Panc1 (cell line): ENCODE results near the gene TSR3. TPM values are rescaled to one million over a fixed set of nuclear protein-coding genes. Genes with fewer than 3 reads are reported as not detected.
A peak's percentile ranks its signal among the peaks of the same experiment; 100 is the strongest.

Experiments
- ATAC-seq: fragments of 200-7000 bp; cut with Tn5 transposase; 2 replicates; pipeline ENCODE4 v1.9.1; 2020; ENCODE audit warnings: mild to moderate bottlenecking, moderate library complexity
- BruUV-seq: library from RNA; stranded (reverse); fragments of 400-500 nt; replicated peaks from 2 replicates; lab custom pipeline; 2021; lab: Mats Ljungman, UMichigan
- CTCF ChIA-PET: fragments of 300-600 bp; sonication (Branson Sonifier 250); formaldehyde crosslinking; loops from one replicate; lab custom pipeline; 2022; ENCODE audit warnings: antibody characterized with exemption; lab: Charles Lee
- POLR2A ChIA-PET: fragments of 300-600 bp; sonication (Branson Sonifier 250); formaldehyde crosslinking; loops from one replicate; lab custom pipeline; 2022; ENCODE audit warnings: antibody characterized with exemption; lab: Charles Lee
- DNase-seq: peaks from one replicate; pipeline ENCODE4 v3.0.0-alpha.2; 2010; ENCODE audit warnings: low read depth, low spot score
- H3K27ac ChIP-seq: 2 replicates; pipeline ENCODE4 v1.5.1; 2011; ENCODE audit warnings: mild to moderate bottlenecking, low read length, inconsistent platforms
- H3K27me3 ChIP-seq: fragments of 200-500 bp; sonication (Bioruptor generic); 2 replicates; pipeline ENCODE4 v1.6.0; 2014; ENCODE audit warnings: low read length, inconsistent platforms; ENCODE audit not compliant: control insufficient read depth, insufficient read depth
- H3K36me3 ChIP-seq: fragments of 200-500 bp; sonication (Bioruptor generic); 2 replicates; pipeline ENCODE4 v1.5.1; 2014; ENCODE audit warnings: inconsistent platforms, mild to moderate bottlenecking, low read length, moderate library complexity; ENCODE audit not compliant: control insufficient read depth, insufficient read depth
- H3K4me1 ChIP-seq: 2 replicates; pipeline ENCODE4 v1.5.1; 2011; ENCODE audit warnings: inconsistent platforms, mild to moderate bottlenecking, low read length, moderate library complexity; ENCODE audit not compliant: control insufficient read depth, insufficient read depth
- H3K4me3 ChIP-seq, 2 experiments: 2 replicates each; pipeline ENCODE4 v1.5.1; 2011 to 2012; ENCODE audit warnings: low read depth in 2 of 2, low read length in 2 of 2, mild to moderate bottlenecking in 2 of 2, inconsistent platforms in 1 of 2, moderate library complexity in 1 of 2
- H3K9me3 ChIP-seq: fragments of 200-500 bp; sonication (Bioruptor generic); 2 replicates; pipeline ENCODE4 v1.5.1; 2014; ENCODE audit warnings: low read depth, mild to moderate bottlenecking, inconsistent platforms, low read length, moderate library complexity; ENCODE audit not compliant: control insufficient read depth, insufficient read depth
- CTCF ChIP-seq: fragments of 450-650 bp; IDR thresholded peaks from 2 replicates; pipeline ENCODE4 v1.5.1; 2017; ENCODE audit warnings: mild to moderate bottlenecking
- POLR2AphosphoS5 ChIP-seq: IDR thresholded peaks from 2 replicates; pipeline ENCODE4 v1.6.1; 2012; ENCODE audit warnings: mild to moderate bottlenecking, low read depth, low read length, moderate library complexity
- REST ChIP-seq, 2 experiments: IDR thresholded peaks; 2 replicates each; pipeline ENCODE4 v1.6.1; 2011 to 2012; ENCODE audit warnings: low read depth in 2 of 2, control low read depth in 1 of 2, low read length in 1 of 2, mild to moderate bottlenecking in 1 of 2, moderate library complexity in 1 of 2; ENCODE audit not compliant: insufficient read depth in 1 of 2
- SIN3A ChIP-seq: IDR thresholded peaks from 2 replicates; pipeline ENCODE4 v1.6.1; 2012; ENCODE audit warnings: low read depth, mild to moderate bottlenecking, low read length, moderate library complexity, borderline replicate concordance; ENCODE audit not compliant: insufficient read depth
- in situ Hi-C: cut with HindIII; loops from 2 replicates; pipeline ENCODE4 v1.10.0; 2016; ENCODE audit warnings: low sequenced_read_pairs, low pct_unique_long_range_greater_than_20kb
- intact Hi-C: fragments of 100-400 bp; cut with micrococcal nuclease; formaldehyde crosslinking; loops from one replicate; pipeline ENCODE4 v1.10.0; 2022; ENCODE audit not compliant: unreplicated experiment
- total RNA-seq: library from RNA; stranded (reverse); gene quantifications from one replicate; pipeline ENCODE4 v1.2.1, GENCODE V29; 2021; ENCODE audit not compliant: unreplicated experiment

The TSR3 gene
- total RNA-seq, 1 experiment from 2014 or later, result 89.7 TPM

- Histone ChIP-seq H3K27me3 (no peaks in the 10 kb centered on the region), H3K9me3 (no peaks in the 10 kb centered on the region), H3K36me3 (no peaks in the 10 kb centered on the region), H3K4me3 (0 out of 4 replicates have a peak overlapping the region, but pooled peaks of 1 of the 2 experiments have one; percentile 46), H3K4me1 (peaks cover 20% of the 10 kb centered on the region), H3K27ac (no peak overlapping the region)
- intact Hi-C loops, result no loop called here
- ATAC-seq, result no peak
- ChIA-PET CTCF (no interaction called here), POLR2A (no interaction called here)
- TF ChIP-seq CTCF (peak; percentile 14; the same call in 1 of the 2 replicates), SIN3A (no peak)
- in situ Hi-C loops, result no loop called here
- DNase-seq, result no peak
- BruUV-seq, result no TSS peak
Measured at GRCh38 chr16:1334739-1335138, 16.9 kb downstream of the TSR3 start.

GRCh38 chr16:1333854-1334700 is 17.6 kb downstream of the TSR3 start:
- Histone ChIP-seq H3K27me3 (no peaks in the 10 kb centered on the region), H3K36me3 (no peaks in the 10 kb centered on the region), H3K9me3 (no peaks in the 10 kb centered on the region), H3K4me1 (peaks cover 20% of the 10 kb centered on the region), H3K27ac (no peak overlapping the region), H3K4me3 (peak overlapping the region; percentile 38 to 46)
- intact Hi-C loops (no loop called here), in situ Hi-C loops (no loop called here)
- TF ChIP-seq CTCF (no peak), REST (IDR thresholded peaks at IDR 0.05; ENCODE audit: insufficient read depth in 1 of 2, low read depth in 2 of 2, low read length in 1 of 2) (no peak), SIN3A (no peak), POLR2AphosphoS5 (no peak)
- DNase-seq (no peak), ATAC-seq (no peak)
- ChIA-PET CTCF (no interaction called here), POLR2A (no interaction called here)
- BruUV-seq, result no TSS peak
